H9 (cell line): ENCODE measurements around the gene SAMD8. TPM values are rescaled to one million over a fixed set of nuclear protein-coding genes. Genes with fewer than 3 reads are reported as not detected.

Experiments
- DNase-seq: peaks from one replicate; pipeline ENCODE4 v3.0.0-alpha.2; 2017
- H2AFZ ChIP-seq: one replicate; pipeline ENCODE4 v1.6.1; 2013; ENCODE audit warnings: mild to moderate bottlenecking, low read length, control low read depth, moderate library complexity
- H2AK5ac ChIP-seq: 2 replicates; pipeline ENCODE4 v1.6.1; 2013; ENCODE audit warnings: low read length, control low read depth, mixed read lengths; ENCODE audit not compliant: insufficient read length
- H2BK120ac ChIP-seq: one replicate; pipeline ENCODE4 v1.6.1; 2013; ENCODE audit warnings: low read depth, mild to moderate bottlenecking, low read length, control low read depth, inconsistent platforms; ENCODE audit not compliant: poor library complexity, severe bottlenecking
- H2BK12ac ChIP-seq: 2 replicates; pipeline ENCODE4 v1.6.1; 2013; ENCODE audit warnings: low read length, control low read depth, mixed read lengths, low read depth; ENCODE audit not compliant: insufficient read length
- H2BK15ac ChIP-seq: 2 replicates; pipeline ENCODE4 v1.6.1; 2013; ENCODE audit warnings: low read depth, low read length, control low read depth
- H2BK20ac ChIP-seq: one replicate; pipeline ENCODE4 v1.6.1; 2013; ENCODE audit warnings: low read depth, mild to moderate bottlenecking, low read length, control low read depth, inconsistent platforms; ENCODE audit not compliant: poor library complexity, severe bottlenecking
- H2BK5ac ChIP-seq: 2 replicates; pipeline ENCODE4 v1.6.1; 2013; ENCODE audit warnings: low read length, control low read depth, mixed read lengths; ENCODE audit not compliant: insufficient read length
- H3K14ac ChIP-seq: 2 replicates; pipeline ENCODE4 v1.6.1; 2013; ENCODE audit warnings: low read length, control low read depth; ENCODE audit not compliant: insufficient read depth
- H3K18ac ChIP-seq: 2 replicates; pipeline ENCODE4 v1.6.1; 2013; ENCODE audit warnings: low read depth, mild to moderate bottlenecking, mixed read lengths, low read length, control low read depth; ENCODE audit not compliant: insufficient read length
- H3K23ac ChIP-seq: 2 replicates; pipeline ENCODE4 v1.6.1; 2013; ENCODE audit warnings: low read length, control low read depth, mixed read lengths, low read depth; ENCODE audit not compliant: insufficient read length
- H3K23me2 ChIP-seq: 2 replicates; pipeline ENCODE4 v1.6.1; 2013; ENCODE audit warnings: low read depth, mild to moderate bottlenecking, mixed read lengths, low read length, control low read depth; ENCODE audit not compliant: insufficient read length, poor library complexity, severe bottlenecking
- H3K27ac ChIP-seq: 2 replicates; pipeline ENCODE4 v1.5.1; 2013; ENCODE audit warnings: low read length, control low read depth, mixed read lengths, low read depth; ENCODE audit not compliant: insufficient read length
- H3K27me3 ChIP-seq: 2 replicates; pipeline ENCODE4 v1.6.1; 2013; ENCODE audit warnings: low read length, control low read depth, inconsistent platforms; ENCODE audit not compliant: insufficient read depth
- H3K4ac ChIP-seq: 2 replicates; pipeline ENCODE4 v1.6.1; 2013; ENCODE audit warnings: low read depth, mild to moderate bottlenecking, control low read depth, inconsistent platforms, low read length, moderate library complexity
- H3K4me1 ChIP-seq: 2 replicates; pipeline ENCODE4 v1.6.1; 2013; ENCODE audit warnings: low read length, control low read depth, inconsistent platforms; ENCODE audit not compliant: insufficient read depth
- H3K4me2 ChIP-seq: 2 replicates; pipeline ENCODE4 v1.6.1; 2013; ENCODE audit warnings: low read length, control low read depth, mixed read lengths; ENCODE audit not compliant: insufficient read length, insufficient read depth
- H3K56ac ChIP-seq: 2 replicates; pipeline ENCODE4 v1.6.1; 2013; ENCODE audit warnings: low read depth, mild to moderate bottlenecking, mixed read lengths, low read length, control low read depth; ENCODE audit not compliant: insufficient read length
- H3K79me1 ChIP-seq: 2 replicates; pipeline ENCODE4 v1.6.1; 2013; ENCODE audit warnings: low read depth, mild to moderate bottlenecking, moderate library complexity, low read length, control low read depth, inconsistent platforms; ENCODE audit not compliant: insufficient read depth, poor library complexity, severe bottlenecking
- H3K79me2 ChIP-seq: 2 replicates; pipeline ENCODE4 v1.6.1; 2013; ENCODE audit warnings: low read length, control low read depth, inconsistent platforms; ENCODE audit not compliant: insufficient read depth
- H3K9ac ChIP-seq: 2 replicates; pipeline ENCODE4 v1.6.1; 2013; ENCODE audit warnings: low read length, control low read depth, mixed read lengths; ENCODE audit not compliant: insufficient read length; ENCODE audit errors: extremely low read depth
- H3K9me3 ChIP-seq: one replicate; pipeline ENCODE4 v1.6.1; 2013; ENCODE audit warnings: low read depth, low read length, inconsistent platforms; ENCODE audit not compliant: control insufficient read depth
- H3T11ph ChIP-seq: one replicate; pipeline ENCODE4 v1.6.1; 2013; ENCODE audit warnings: mild to moderate bottlenecking, low read length, control low read depth, inconsistent platforms
- H4K20me1 ChIP-seq: one replicate; pipeline ENCODE4 v1.6.1; 2013; ENCODE audit not compliant: control insufficient read depth, insufficient read length, insufficient read depth
- H4K5ac ChIP-seq: 2 replicates; pipeline ENCODE4 v1.6.1; 2013; ENCODE audit warnings: low read depth, mild to moderate bottlenecking, mixed read lengths, low read length, control low read depth; ENCODE audit not compliant: insufficient read length
- H4K8ac ChIP-seq: replicated peaks from 2 replicates; pipeline ENCODE4 v1.6.1; 2013; ENCODE audit warnings: low read length, control low read depth, mixed read lengths, low read depth; ENCODE audit not compliant: insufficient read length
- H4K91ac ChIP-seq: 2 replicates; pipeline ENCODE4 v1.6.1; 2013; ENCODE audit warnings: low read depth, mild to moderate bottlenecking, moderate library complexity, mixed read lengths, low read length, control low read depth; ENCODE audit not compliant: insufficient read length
- H3K27ac Mint-ChIP-seq, 3 experiments: 2 replicates in 2 of 3; 3 replicates in 1 of 3; pipeline ENCODE4 v1.8.0; 2020 to 2021; ENCODE audit warnings: mixed read lengths in 3 of 3, mild to moderate bottlenecking in 1 of 3, moderate library complexity in 1 of 3
- H3K27me3 Mint-ChIP-seq: 2 replicates; pipeline ENCODE4 v1.8.0; 2021; ENCODE audit warnings: low read depth, mild to moderate bottlenecking, moderate library complexity, mixed read lengths
- H3K36me3 Mint-ChIP-seq, 3 experiments: 2 replicates in 2 of 3; 3 replicates in 1 of 3; pipeline ENCODE4 v1.8.0; 2020 to 2021; ENCODE audit warnings: low read depth in 3 of 3, mixed read lengths in 3 of 3; ENCODE audit not compliant: insufficient read depth in 1 of 3
- H3K4me1 Mint-ChIP-seq, 2 experiments: 2 replicates each; pipeline ENCODE4 v1.8.0; 2020; ENCODE audit warnings: mixed read lengths in 2 of 2
- H3K4me3 Mint-ChIP-seq, 2 experiments: 2 replicates in 1 of 2; 3 replicates in 1 of 2; pipeline ENCODE4 v1.8.0; 2020 to 2021; ENCODE audit warnings: mild to moderate bottlenecking in 2 of 2, mixed read lengths in 2 of 2, moderate library complexity in 1 of 2
- H3K9me3 Mint-ChIP-seq, 2 experiments: 2 replicates in 1 of 2; 3 replicates in 1 of 2; pipeline ENCODE4 v1.8.0; 2020; ENCODE audit warnings: mild to moderate bottlenecking in 2 of 2, mixed read lengths in 2 of 2, moderate library complexity in 1 of 2
- CTCF ChIP-seq: fragments of 200-600 bp; sonication (generic); conservative IDR thresholded peaks from 3 replicates; pipeline ENCODE4 v1.8.0; 2021; ENCODE audit warnings: antibody characterized with exemption, mild to moderate bottlenecking
- WGBS: extraction: QIAGEN DNeasy Blood & Tissue Kit; methylation state at CpG from one replicate; pipeline ENCODE4 v1.1.7; 2013; ENCODE audit warnings: missing lambda C conversion rate, low lambda C conversion rate, mixed read lengths; ENCODE audit not compliant: insufficient read length; ENCODE audit errors: extremely low coverage; 5-methylcytosine and 5-hydroxymethylcytosine counted together
- total RNA-seq: library from RNA; stranded (reverse); gene quantifications from 2 replicates; pipeline ENCODE4 v1.2.1, GENCODE V29; 2021

Gene SAMD8
- total RNA-seq, 1 experiment from 2014 or later = 18.8 TPM

- no peaks in the 10 kb centered on the region for H3K9me3 Mint-ChIP-seq
- H2BK5ac ChIP-seq = no peak overlapping the region
- H3K4me3 Mint-ChIP-seq = no peak overlapping the region
- no peak overlapping the region for H3K23ac ChIP-seq
- no CpG with 5 or more reads among the region's 2 CpGs for WGBS
- H2AK5ac ChIP-seq = no peak overlapping the region
- no peak overlapping the region for H3K9ac ChIP-seq
- no peak overlapping the region for H3K4ac ChIP-seq
- H3K4me2 ChIP-seq = no peak overlapping the region
- H3K4me1 Mint-ChIP-seq = peaks cover 5 to 6% of the 10 kb centered on the region in 2 experiments
- no peaks in the 10 kb centered on the region for H3K9me3 ChIP-seq
- H2BK12ac ChIP-seq = no peak overlapping the region
- H4K8ac ChIP-seq = no peak overlapping the region
- no peak overlapping the region for H4K91ac ChIP-seq
- H3K27ac ChIP-seq = no peak overlapping the region
- peaks cover 4 to 20% (median 18%) of the 10 kb centered on the region in 3 experiments; a peak in 5 of 7 replicates for H3K36me3 Mint-ChIP-seq
- no peak overlapping the region for H2BK120ac ChIP-seq
- no peak overlapping the region for H3K18ac ChIP-seq
- H3K56ac ChIP-seq = no peak overlapping the region
- H3K27ac Mint-ChIP-seq = peak overlapping the region in 1 of 3 experiments; percentile 14; a peak in 1 of 7 replicates
- H4K20me1 ChIP-seq = no peaks in the 10 kb centered on the region
- H3K27me3 Mint-ChIP-seq = no peaks in the 10 kb centered on the region
- H2AFZ ChIP-seq = no peak overlapping the region
- no peak for DNase-seq
- no peaks in the 10 kb centered on the region for H3K23me2 ChIP-seq
- no peak overlapping the region for H2BK20ac ChIP-seq
- H3K4me1 ChIP-seq = no peaks in the 10 kb centered on the region; the same call in 1 of the 2 replicates
- H3K79me1 ChIP-seq = no peaks in the 10 kb centered on the region
- TF ChIP-seq CTCF = no peak
- no peaks in the 10 kb centered on the region for H3K27me3 ChIP-seq
- no peak overlapping the region for H3K14ac ChIP-seq
- H3T11ph ChIP-seq = no peak overlapping the region
- no peaks in the 10 kb centered on the region for H3K79me2 ChIP-seq
- no peak overlapping the region for H2BK15ac ChIP-seq
- H4K5ac ChIP-seq = no peak overlapping the region
Observed at GRCh38 chr10:75165684-75166622, 54.5 kb downstream of the SAMD8 start.
